GM19397 (cell line): ENCODE measurements around the gene SCO1.

Source experiments
- ATAC-seq: cut with Tn5 transposase; IDR thresholded peaks from one replicate; pipeline ENCODE4 v1.9.1; 2021; ENCODE audit warnings: mild to moderate bottlenecking, moderate library complexity; ENCODE audit not compliant: unreplicated experiment

SCO1 gene

GRCh38 chr17:10657148-10657547 is 40.2 kb downstream of the SCO1 start, which contains the start of gene MYH3:
Gene MYH3, minus strand, starts transcription at chr17:10657309. Its CDS starts 2,245 bp downstream, at chr17:10655064.
- ATAC-seq: no peak

- no peak for ATAC-seq
Observed at GRCh38 chr17:10653987-10654386, 43.3 kb downstream of the SCO1 start.

GRCh38 chr17:10652984-10653659 is 44.2 kb downstream of the SCO1 start:
- no peak for ATAC-seq

GRCh38 chr17:10651927-10652326 is 45.4 kb downstream of the SCO1 start:
- no peak for ATAC-seq

- ATAC-seq: no peak
Observed at GRCh38 chr17:10649602-10650001, 47.7 kb downstream of the SCO1 start.

- ATAC-seq: no peak
Observed at GRCh38 chr17:10648956-10649355, 48.4 kb downstream of the SCO1 start.

- ATAC-seq: no peak
Observed at GRCh38 chr17:10648381-10648780, 49.0 kb downstream of the SCO1 start.

- no peak for ATAC-seq
Observed at GRCh38 chr17:10646392-10646990, 50.8 kb downstream of the SCO1 start.

GRCh38 chr17:10640475-10640874 is 56.9 kb downstream of the SCO1 start:
- ATAC-seq: no peak

GRCh38 chr17:10638151-10638550 is 59.2 kb downstream of the SCO1 start:
- ATAC-seq: no peak

- no peak for ATAC-seq
Observed at GRCh38 chr17:10635290-10635689, 62.0 kb downstream of the SCO1 start.

- ATAC-seq: peak; percentile 96
Observed at GRCh38 chr17:10633738-10634379, 63.5 kb downstream of the SCO1 start.

GRCh38 chr17:10631701-10632100 is 65.6 kb downstream of the SCO1 start:
- ATAC-seq: no peak

- no peak for ATAC-seq
Observed at GRCh38 chr17:10631048-10631700, 66.2 kb downstream of the SCO1 start.

- no peak for ATAC-seq
Observed at GRCh38 chr17:10629706-10630105, 67.6 kb downstream of the SCO1 start.

GRCh38 chr17:10628756-10629155 is 68.6 kb downstream of the SCO1 start:
- ATAC-seq: no peak

GRCh38 chr17:10626390-10626789 is 70.9 kb downstream of the SCO1 start:
- ATAC-seq: no peak

GRCh38 chr17:10624969-10625368 is 72.4 kb downstream of the SCO1 start:
- ATAC-seq: no peak

- ATAC-seq: no peak
Observed at GRCh38 chr17:10623737-10624338, 73.5 kb downstream of the SCO1 start.

GRCh38 chr17:10622617-10623485 is 74.5 kb downstream of the SCO1 start:
- no peak for ATAC-seq
